OCI-LY7 (cell line): ENCODE data around the gene SEZ6.

ENCODE experiments used
- CTCF ChIP-seq: fragments of 200-600 bp; sonication (generic); conservative IDR thresholded peaks from 2 replicates; pipeline ENCODE4 v1.5.1; 2014; ENCODE audit warnings: mild to moderate bottlenecking, antibody characterized with exemption, low read length, moderate library complexity, mixed read lengths
- EZH2phosphoT487 ChIP-seq: fragments of 200-600 bp; sonication (generic); IDR thresholded peaks from 2 replicates; pipeline ENCODE4 v1.6.1; 2018; ENCODE audit warnings: low read depth, borderline replicate concordance, mild to moderate bottlenecking, mixed run types, antibody characterized with exemption, low read length, moderate library complexity, mixed read lengths

- no peak for TF ChIP-seq CTCF
- TF ChIP-seq EZH2phosphoT487 = no peak
Measured at GRCh38 chr17:28959471-28959871, 46.4 kb downstream of the SEZ6 start.
